GM23248 (cell line): ENCODE data around the gene KCND3. TPM values are rescaled to one million over a fixed set of nuclear protein-coding genes. Genes with fewer than 3 reads are reported as not detected.

Experiments
- DNase-seq: peaks from one replicate; pipeline ENCODE4 v3.0.0-alpha.2; 2015
- H2AFZ ChIP-seq: fragments of 200-600 bp; sonication (generic); 2 replicates; pipeline ENCODE4 v1.6.1; 2016; ENCODE audit warnings: antibody characterized with exemption
- H3F3A ChIP-seq: fragments of 200-600 bp; sonication (generic); 2 replicates; pipeline ENCODE4 v1.6.1; 2016; ENCODE audit warnings: mild to moderate bottlenecking, antibody characterized with exemption, mixed run types; ENCODE audit not compliant: insufficient read depth
- H3K27ac ChIP-seq: fragments of 200-600 bp; sonication (generic); 2 replicates; pipeline ENCODE4 v1.5.1; 2016; ENCODE audit warnings: mild to moderate bottlenecking
- H3K27me3 ChIP-seq: fragments of 200-600 bp; sonication (generic); replicated peaks from 2 replicates; pipeline ENCODE4 v1.6.1; 2016; ENCODE audit warnings: mild to moderate bottlenecking; ENCODE audit not compliant: insufficient read depth
- H3K36me3 ChIP-seq: fragments of 200-600 bp; sonication (generic); 2 replicates; pipeline ENCODE4 v1.6.1; 2016; ENCODE audit warnings: low read depth, mild to moderate bottlenecking
- H3K4me1 ChIP-seq: fragments of 200-600 bp; sonication (generic); 2 replicates; pipeline ENCODE4 v1.6.1; 2016; ENCODE audit warnings: mild to moderate bottlenecking; ENCODE audit not compliant: insufficient read depth
- H3K4me2 ChIP-seq: fragments of 200-600 bp; sonication (generic); one replicate; pipeline ENCODE4 v1.6.1; 2016; ENCODE audit warnings: mild to moderate bottlenecking; ENCODE audit not compliant: unreplicated experiment
- H3K4me3 ChIP-seq: fragments of 200-600 bp; sonication (generic); 2 replicates; pipeline ENCODE4 v1.5.1; 2016; ENCODE audit warnings: mild to moderate bottlenecking
- H3K79me2 ChIP-seq: fragments of 200-600 bp; sonication (generic); 2 replicates; pipeline ENCODE4 v1.6.1; 2016; ENCODE audit warnings: mild to moderate bottlenecking; ENCODE audit not compliant: insufficient read depth
- H3K9ac ChIP-seq: fragments of 200-600 bp; sonication (generic); 2 replicates; pipeline ENCODE4 v1.6.1; 2016; ENCODE audit warnings: mild to moderate bottlenecking
- H3K9me2 ChIP-seq: fragments of 200-600 bp; sonication (generic); 2 replicates; pipeline ENCODE4 v1.6.1; 2016; ENCODE audit warnings: mixed run types, mild to moderate bottlenecking, moderate library complexity; ENCODE audit not compliant: insufficient read depth
- H3K9me3 ChIP-seq: fragments of 200-600 bp; sonication (generic); one replicate; pipeline ENCODE4 v1.6.1; 2017; ENCODE audit warnings: low read depth
- H4K20me1 ChIP-seq: fragments of 200-600 bp; sonication (generic); 2 replicates; pipeline ENCODE4 v1.6.0; 2016; ENCODE audit not compliant: insufficient read depth
- EZH2 ChIP-seq: fragments of 200-600 bp; sonication (generic); IDR thresholded peaks from 2 replicates; pipeline ENCODE4 v1.6.1; 2018; ENCODE audit warnings: antibody characterized with exemption, mild to moderate bottlenecking; ENCODE audit not compliant: insufficient read depth, poor library complexity, severe bottlenecking
- EZH2phosphoT487 ChIP-seq: fragments of 200-600 bp; sonication (generic); IDR thresholded peaks from 2 replicates; pipeline ENCODE4 v1.6.1; 2018; ENCODE audit warnings: antibody characterized with exemption, moderate library complexity, mild to moderate bottlenecking, low read depth; ENCODE audit not compliant: insufficient read depth
- WGBS, 2 experiments: methylation state at CpG; one replicate each; pipeline ENCODE4 v1.1.6; 2015 to 2017; ENCODE audit warnings: low lambda C conversion rate in 2 of 2, low coverage in 1 of 2; ENCODE audit errors: missing lambda C conversion rate in 2 of 2; 5-methylcytosine and 5-hydroxymethylcytosine counted together
- in situ Hi-C: fragments of 300-500 bp; cut with MboI; formaldehyde crosslinking; loops from 2 replicates; pipeline ENCODE4 v1.15.0; 2020
- polyA plus RNA-seq: library from polyadenylated mRNA; unstranded; fragments of >200 nt; fragmentation: Nextera tagmentation; extraction: Ambion mirVana; gene quantifications from 2 replicates; pipeline ENCODE4 v1.2.1, GENCODE V29; 2016
- total RNA-seq: library from RNA; depleted of rRNA; stranded (reverse); fragments of >200 nt; shearing (Covaris generic); gene quantifications from 2 replicates; pipeline ENCODE4 v1.2.3, GENCODE V29; 2014

Gene KCND3
- total and polyA plus RNA-seq, 2 experiments from 2014 or later, result 0.08 to 0.22 TPM

- in situ Hi-C loops, result no loop called here
- Histone ChIP-seq H3K27ac (no peak overlapping the region), H3K79me2 (no peaks in the 10 kb centered on the region)
Measured at GRCh38 chr1:111778541-111779051, 210.9 kb downstream of the KCND3 start.

GRCh38 chr1:111778066-111778465, 211.4 kb downstream of the KCND3 start:
- no peak overlapping the region for H3K4me2 ChIP-seq
- no peak overlapping the region for H3K9ac ChIP-seq
- H3K36me3 ChIP-seq, result no peaks in the 10 kb centered on the region
- no peaks in the 10 kb centered on the region for H3K79me2 ChIP-seq
- 68% methylated on average over 6 of the region's 6 CpGs for WGBS, 2 experiments
- H2AFZ ChIP-seq, result no peak overlapping the region
- H4K20me1 ChIP-seq, result no peaks in the 10 kb centered on the region
- H3K4me1 ChIP-seq, result peaks cover 13% of the 10 kb centered on the region
- H3F3A ChIP-seq, result no peaks in the 10 kb centered on the region
- no peaks in the 10 kb centered on the region for H3K27me3 ChIP-seq
- H3K27ac ChIP-seq, result no peak overlapping the region
- no peaks in the 10 kb centered on the region for H3K9me3 ChIP-seq
- TF ChIP-seq EZH2phosphoT487, result no peak
- TF ChIP-seq EZH2, result no peak
- H3K4me3 ChIP-seq, result no peak overlapping the region
- no peak for DNase-seq
- in situ Hi-C loops, result no loop called here
- H3K9me2 ChIP-seq, result no peaks in the 10 kb centered on the region

More at GRCh38 chr1:111778541-111779051, 210.9 kb downstream of the KCND3 start:
- H3F3A ChIP-seq, result no peaks in the 10 kb centered on the region
- no peak for DNase-seq
- H3K4me3 ChIP-seq, result no peak overlapping the region
- no peak for TF ChIP-seq EZH2
- TF ChIP-seq EZH2phosphoT487, result no peak
- no peaks in the 10 kb centered on the region for H4K20me1 ChIP-seq
- H3K27me3 ChIP-seq, result no peaks in the 10 kb centered on the region
- H2AFZ ChIP-seq, result no peak overlapping the region
- H3K4me1 ChIP-seq, result peaks cover 13% of the 10 kb centered on the region
- H3K36me3 ChIP-seq, result no peaks in the 10 kb centered on the region
- no peak overlapping the region for H3K9ac ChIP-seq
- 48 to 60% methylated on average over 2 of the region's 2 CpGs for WGBS, 2 experiments
- H3K9me2 ChIP-seq, result no peaks in the 10 kb centered on the region
- no peak overlapping the region for H3K4me2 ChIP-seq
- no peaks in the 10 kb centered on the region for H3K9me3 ChIP-seq

GRCh38 chr1:111777301-111777700, 212.2 kb downstream of the KCND3 start:
- H3K4me1 ChIP-seq, result peaks cover 13% of the 10 kb centered on the region

GRCh38 chr1:111776861-111777260, 212.6 kb downstream of the KCND3 start:
- Histone ChIP-seq H3K27ac (no peak overlapping the region), H3K4me1 (peaks cover 13% of the 10 kb centered on the region), H3K36me3 (no peaks in the 10 kb centered on the region), H3K9me2 (no peaks in the 10 kb centered on the region), H3K9me3 (no peaks in the 10 kb centered on the region), H3K9ac (no peak overlapping the region), H3F3A (no peaks in the 10 kb centered on the region; the same call in 1 of the 2 replicates), H3K27me3 (no peaks in the 10 kb centered on the region), H2AFZ (no peak overlapping the region), H3K4me3 (no peak overlapping the region), H4K20me1 (no peaks in the 10 kb centered on the region), H3K4me2 (no peak overlapping the region), H3K79me2 (no peaks in the 10 kb centered on the region)
- in situ Hi-C loops, result no loop called here
- WGBS, 2 experiments, result 86 to 90% methylated on average over 8 of the region's 8 CpGs
- no peak for DNase-seq
- no peak for TF ChIP-seq EZH2
- TF ChIP-seq EZH2phosphoT487, result no peak

More at GRCh38 chr1:111777301-111777700, 212.2 kb downstream of the KCND3 start:
- H3F3A ChIP-seq, result no peaks in the 10 kb centered on the region
- in situ Hi-C loops, result no loop called here
- H3K9ac ChIP-seq, result no peak overlapping the region
- H3K27me3 ChIP-seq, result no peaks in the 10 kb centered on the region
- no peak for DNase-seq
- H3K4me2 ChIP-seq, result no peak overlapping the region
- no peaks in the 10 kb centered on the region for H3K9me3 ChIP-seq
- 85 to 92% methylated on average over 1 of the region's 1 CpG for WGBS, 2 experiments
- no peaks in the 10 kb centered on the region for H3K36me3 ChIP-seq
- no peaks in the 10 kb centered on the region for H4K20me1 ChIP-seq
- no peaks in the 10 kb centered on the region for H3K9me2 ChIP-seq
- TF ChIP-seq EZH2, result no peak
- TF ChIP-seq EZH2phosphoT487, result no peak
- H2AFZ ChIP-seq, result no peak overlapping the region
- no peak overlapping the region for H3K4me3 ChIP-seq
- H3K79me2 ChIP-seq, result no peaks in the 10 kb centered on the region
- no peak overlapping the region for H3K27ac ChIP-seq
